Measurements from ENCODE around the gene HSPBAP1. TPM values are rescaled to one million over a fixed set of nuclear protein-coding genes. Genes with fewer than 3 reads are reported as not detected.

HSPBAP1 gene
- total and polyA plus RNA-seq, 2 of the 4 experiments (the other 2 are of a cell fraction), result 2.6 to 4.8 TPM

- H3K9me1 ChIP-seq (ENCODE audit: insufficient read depth, low read length), result no peaks in the 10 kb centered on the region; the same call in 1 of the 2 replicates
- H2BK120ac ChIP-seq (ENCODE audit: low read depth, low read length), result no peak overlapping the region
- no peak overlapping the region for H2AK5ac ChIP-seq (ENCODE audit: low read depth, low read length)
- no peak overlapping the region for H3K14ac ChIP-seq (replicated peaks; ENCODE audit: low read depth, low read length)
- POLR2A ChIA-PET (ENCODE audit: unreplicated experiment), result no interaction called here
- no peaks in the 10 kb centered on the region for H3K9me3 ChIP-seq (ENCODE audit: control insufficient read depth, insufficient read depth, low read length)
- no peak overlapping the region for H2AK9ac ChIP-seq (replicated peaks; ENCODE audit: low read depth, low read length, poor library complexity)
- no peak overlapping the region for H4K5ac ChIP-seq (ENCODE audit: low read depth, low read length)
- no peak overlapping the region for H4K91ac ChIP-seq (ENCODE audit: insufficient read depth, low read depth, low read length)
- H2BK15ac ChIP-seq (ENCODE audit: low read depth, low read length), result no peak overlapping the region
- H4K8ac ChIP-seq (ENCODE audit: low read depth in 2 of 2, low read length in 2 of 2), result no peak overlapping the region
- H3K4ac ChIP-seq (ENCODE audit: low read depth, low read length), result no peak overlapping the region
- ATAC-seq (ENCODE audit: low read depth) (no peak), DNase-seq (no peak)
- H3K4me2 ChIP-seq (ENCODE audit: low read depth, low read length), result no peak overlapping the region
- H3K23ac ChIP-seq (ENCODE audit: low read depth, low read length), result no peak overlapping the region
- no peak overlapping the region for H3K9ac ChIP-seq (ENCODE audit: low read depth, low read length)
- H4K20me1 ChIP-seq (ENCODE audit: insufficient read depth, low read length), result no peaks in the 10 kb centered on the region
- no TSS peak for BruUV-seq (replicated peaks)
- intact Hi-C loops (cut with micrococcal nuclease) (no loop called here), dilution Hi-C loops (cut with HindIII; ENCODE audit: low sequenced_read_pairs, unreplicated experiment) (no loop called here), in situ Hi-C loops (cut with MboI; ENCODE audit: low sequenced_read_pairs) (no loop called here)
- no peak overlapping the region for H3K56ac ChIP-seq (ENCODE audit: extremely low read depth, insufficient read depth, low read length)
- no peak overlapping the region for H3K18ac ChIP-seq (ENCODE audit: low read depth, low read length)
- no peak overlapping the region for H2BK20ac ChIP-seq (ENCODE audit: low read depth, low read length)
- WGBS, 2 experiments (ENCODE audit: extremely low coverage in 2 of 2, insufficient read length in 1 of 2), result 100% methylated on average over 1 of the region's 3 CpGs; no CpG with 5 or more reads in 1 of the 2 experiments
- H3K27ac ChIP-seq (ENCODE audit: insufficient read depth, low read length), result no peak overlapping the region
- CTCF ChIA-PET, result no interaction called here
- TF ChIP-seq RFX5 (IDR thresholded peaks at IDR 0.05; ENCODE audit: low read depth, low read length), result no peak
- TF ChIP-seq MAZ (IDR thresholded peaks at IDR 0.05; ENCODE audit: borderline replicate concordance, low read depth, low read length), result no peak
- no peak for TF ChIP-seq SMC3 (IDR thresholded peaks at IDR 0.05; ENCODE audit: low read depth, low read length)
- no peak for TF ChIP-seq CHD1 (IDR thresholded peaks at IDR 0.05; ENCODE audit: low read depth, low read length)
- no peak for TF ChIP-seq MAFK (IDR thresholded peaks at IDR 0.05; ENCODE audit: low read depth, low read length)
- TF ChIP-seq POLR2A (IDR thresholded peaks at IDR 0.05; ENCODE audit: low read depth, low read length), result no peak
- no peak overlapping the region for H2AFZ ChIP-seq (replicated peaks; ENCODE audit: low read length, poor library complexity)
- H3K4me3 ChIP-seq (ENCODE audit: insufficient read depth, low read depth, low read length), result no peak overlapping the region
- H2BK5ac ChIP-seq (ENCODE audit: low read depth, low read length, poor library complexity, severe bottlenecking), result no peak overlapping the region
- no peaks in the 10 kb centered on the region for H3K4me1 ChIP-seq (ENCODE audit: control insufficient read depth, insufficient read depth, low read length)
- H3K79me1 ChIP-seq (ENCODE audit: low read depth in 1 of 2, low read length in 2 of 2), result no peaks in the 10 kb centered on the region
- no peaks in the 10 kb centered on the region for H3K27me3 ChIP-seq (ENCODE audit: control insufficient read depth, insufficient read depth, low read length)
- peaks cover 20% of the 10 kb centered on the region for H3K36me3 ChIP-seq (ENCODE audit: control insufficient read depth, insufficient read depth, low read length)
These were observed 74.2 kb downstream of the HSPBAP1 start for GRCh38 chr3:122719273-122719921.
